ENCODE results near the gene RMRP.

RMRP gene

GRCh38 chr9:35657546-35658136, at the start of gene RMRP:
Gene RMRP (minus strand): TSS chr9:35658019.
- peak; percentile 92 for DNase-seq

GRCh38 chr9:35706951-35707350, 49.1 kb upstream of the RMRP start:
- DNase-seq: no peak

- DNase-seq: no peak
These were observed 48.1 kb upstream of the RMRP start for GRCh38 chr9:35705836-35706430.

- DNase-seq: no peak
These were observed 47.6 kb upstream of the RMRP start for GRCh38 chr9:35705372-35705771.

GRCh38 chr9:35703906-35704672, 46.3 kb upstream of the RMRP start:
- DNase-seq: no peak

- DNase-seq: no peak
These were observed 44.9 kb upstream of the RMRP start for GRCh38 chr9:35702696-35703095.

GRCh38 chr9:35700942-35701341, 43.1 kb upstream of the RMRP start:
- no peak for DNase-seq

- DNase-seq: no peak
These were observed 42.2 kb upstream of the RMRP start for GRCh38 chr9:35700031-35700430.

GRCh38 chr9:35698231-35698630, 40.4 kb upstream of the RMRP start:
- DNase-seq: no peak

- DNase-seq: no peak
These were observed 39.7 kb upstream of the RMRP start for GRCh38 chr9:35697486-35697885.

GRCh38 chr9:35696520-35697215, 38.8 kb upstream of the RMRP start:
- no peak for DNase-seq

- DNase-seq: no peak
These were observed 38.2 kb upstream of the RMRP start for GRCh38 chr9:35695943-35696401.

GRCh38 chr9:35691757-35692301, 34.0 kb upstream of the RMRP start:
- no peak for DNase-seq

- DNase-seq: no peak
These were observed 33.5 kb upstream of the RMRP start for GRCh38 chr9:35691334-35691650.

GRCh38 chr9:35690614-35691333, 33.0 kb upstream of the RMRP start:
- DNase-seq: peak; percentile 29

GRCh38 chr9:35690294-35690613, 32.4 kb upstream of the RMRP start:
- no peak for DNase-seq

GRCh38 chr9:35689542-35690293, 31.9 kb upstream of the RMRP start, which contains the start of gene TPM2:
Gene TPM2 (minus strand): TSS chr9:35689925. CDS start chr9:35689817, 108 bp downstream.
- DNase-seq: no peak

- DNase-seq: no peak
These were observed 31.0 kb upstream of the RMRP start for GRCh38 chr9:35688558-35689541.

- no peak for DNase-seq
These were observed 30.2 kb upstream of the RMRP start for GRCh38 chr9:35687972-35688557.

GRCh38 chr9:35687306-35687705, 29.5 kb upstream of the RMRP start:
- no peak for DNase-seq
